Esophagus squamous epithelium (tissue), 5 donors: ENCODE data around the gene MAN2B1. TPM values are rescaled to one million over a fixed set of nuclear protein-coding genes. Genes with fewer than 3 reads are reported as not detected.
A peak's percentile ranks its signal among the peaks of the same experiment; 100 is the strongest.

Experiments used
- DNase-seq: peaks from one replicate; lab custom pipeline; 2025; lab: John Stamatoyannopoulos, UW
- H3K27ac ChIP-seq, 4 donors: fragments of 200-600 bp; sonication (generic); one replicate each; pipeline ENCODE4 v1.5.1; 2016 to 2019; ENCODE audit warnings: mild to moderate bottlenecking in 1 of 4
- H3K27me3 ChIP-seq, 4 donors: fragments of 200-600 bp; sonication (generic); 1 replicate in 3 of 4; 2 replicates in 1 of 4; pipeline versions ENCODE4 v1.5.1 to v1.6.0; 2017 to 2021; ENCODE audit warnings: antibody characterized with exemption in 1 of 4
- H3K36me3 ChIP-seq, 3 donors: fragments of 200-600 bp; sonication (generic); one replicate each; pipeline ENCODE4 v1.5.1; 2016 to 2019
- H3K4me1 ChIP-seq, 3 donors: fragments of 200-600 bp; sonication (generic); one replicate each; pipeline ENCODE4 v1.5.1; 2017 to 2019
- H3K4me3 ChIP-seq, 4 donors: fragments of 200-600 bp; sonication (generic); 1 replicate in 3 of 4; 2 replicates in 1 of 4; pipeline ENCODE4 v1.5.1; 2016 to 2019; ENCODE audit warnings: mild to moderate bottlenecking in 2 of 4, moderate library complexity in 1 of 4
- H3K9me3 ChIP-seq, 3 donors: fragments of 200-600 bp; sonication (generic); one replicate each; pipeline ENCODE4 v1.5.1; 2016 to 2019
- POLR2A ChIP-seq, 4 donors: fragments of 450-650 bp; IDR thresholded peaks; one replicate each; pipeline ENCODE4 v1.6.1; 2017; ENCODE audit warnings: antibody characterized with exemption in 4 of 4, mild to moderate bottlenecking in 4 of 4, moderate library complexity in 3 of 4
- WGBS, 2 donors: methylation state at CpG; one replicate each; pipeline ENCODE4 v1.1.5; 2018; 5-methylcytosine and 5-hydroxymethylcytosine counted together
- intact Hi-C: fragments of 100-400 bp; cut with DNase I; formaldehyde crosslinking; loops from one replicate; pipeline ENCODE4 v1.15.0; 2022
- total RNA-seq, 4 donors: library from RNA; depleted of rRNA; stranded (reverse); fragments of >200 nt; gene quantifications; one replicate each; pipeline ENCODE4 v1.1.0, GENCODE V29; 2016
- TF ChIP-seq, protein P1 (sequence below), 6 experiments: fragments of 450-650 bp in 4 of 6; fragments of 200-600 bp in 2 of 6; sonication (generic) in 2 of 6; IDR thresholded peaks; one replicate each; pipeline ENCODE4 v1.5.1; 2016 to 2019; ENCODE audit warnings: antibody characterized with exemption in 6 of 6, mild to moderate bottlenecking in 4 of 6, moderate library complexity in 4 of 6
- donor health status: DM: yes; HTN: yes; CAD: no.

MAN2B1 gene
- total RNA-seq, 4 donors from 2014 or later, result 25.5 to 55.5 (median 39.4) TPM

DNA sequence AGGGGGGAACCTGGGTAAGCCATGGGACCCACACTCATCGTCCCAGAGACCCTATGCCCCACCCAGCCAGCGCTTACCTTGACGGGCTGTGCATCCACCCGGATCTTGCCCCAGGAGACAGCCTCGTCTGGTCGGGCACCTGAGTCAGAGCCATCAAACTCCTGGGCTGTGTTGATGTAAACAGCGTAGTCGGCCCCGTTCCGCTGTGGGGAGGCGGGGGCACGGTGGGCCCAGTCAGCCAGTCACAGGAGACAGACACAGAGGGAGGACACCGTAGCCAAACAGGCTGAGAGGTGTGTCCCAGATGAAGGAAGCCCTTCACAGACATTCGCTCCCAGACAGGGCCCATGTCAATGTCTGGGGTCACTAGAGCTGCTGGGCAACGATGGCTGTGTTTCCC is 9.4 kb upstream of the MAN2B1 start:
- Histone ChIP-seq H3K4me1 (peaks cover 0 to 28% (median 18%) of the 10 kb centered on the region in 3 donors), H3K4me3 (no peak overlapping the region), H3K27ac (no peak overlapping the region), H3K36me3 (peaks cover 40 to 88% (median 62%) of the 10 kb centered on the region in 3 donors), H3K27me3 (no peaks in the 10 kb centered on the region), H3K9me3 (no peaks in the 10 kb centered on the region)
- no peak for TF ChIP-seq POLR2A (IDR thresholded peaks at IDR 0.05)
- TF ChIP-seq, protein P1, sequence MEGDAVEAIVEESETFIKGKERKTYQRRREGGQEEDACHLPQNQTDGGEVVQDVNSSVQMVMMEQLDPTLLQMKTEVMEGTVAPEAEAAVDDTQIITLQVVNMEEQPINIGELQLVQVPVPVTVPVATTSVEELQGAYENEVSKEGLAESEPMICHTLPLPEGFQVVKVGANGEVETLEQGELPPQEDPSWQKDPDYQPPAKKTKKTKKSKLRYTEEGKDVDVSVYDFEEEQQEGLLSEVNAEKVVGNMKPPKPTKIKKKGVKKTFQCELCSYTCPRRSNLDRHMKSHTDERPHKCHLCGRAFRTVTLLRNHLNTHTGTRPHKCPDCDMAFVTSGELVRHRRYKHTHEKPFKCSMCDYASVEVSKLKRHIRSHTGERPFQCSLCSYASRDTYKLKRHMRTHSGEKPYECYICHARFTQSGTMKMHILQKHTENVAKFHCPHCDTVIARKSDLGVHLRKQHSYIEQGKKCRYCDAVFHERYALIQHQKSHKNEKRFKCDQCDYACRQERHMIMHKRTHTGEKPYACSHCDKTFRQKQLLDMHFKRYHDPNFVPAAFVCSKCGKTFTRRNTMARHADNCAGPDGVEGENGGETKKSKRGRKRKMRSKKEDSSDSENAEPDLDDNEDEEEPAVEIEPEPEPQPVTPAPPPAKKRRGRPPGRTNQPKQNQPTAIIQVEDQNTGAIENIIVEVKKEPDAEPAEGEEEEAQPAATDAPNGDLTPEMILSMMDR (IDR thresholded peaks at IDR 0.05), result no peak
- intact Hi-C loops, result no loop called here
- DNase-seq, result no peak
- 90% methylated on average over 3 of the region's 15 CpGs; no CpG with 5 or more reads in 1 of the 2 donors for WGBS, 2 donors

DNA sequence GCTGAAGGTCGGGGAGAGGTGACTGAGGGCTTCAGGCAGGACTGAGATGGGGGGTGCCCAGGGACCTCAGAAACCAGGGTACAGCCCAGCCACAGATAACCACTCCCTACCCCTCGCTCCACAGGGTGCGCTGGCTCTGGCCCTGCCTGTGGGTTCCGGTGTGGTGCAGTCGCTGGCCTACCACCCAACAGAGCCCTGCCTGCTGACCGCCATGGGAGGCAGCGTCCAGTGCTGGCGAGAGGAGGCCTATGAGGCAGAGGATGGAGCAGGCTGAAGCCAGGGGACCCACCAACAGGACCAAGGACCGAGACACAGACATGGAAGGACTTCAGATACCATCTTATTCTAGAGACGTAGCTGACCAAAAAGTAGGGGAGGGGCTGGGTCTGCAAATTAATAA is 8.9 kb upstream of the MAN2B1 start:
- Histone ChIP-seq H3K9me3 (no peaks in the 10 kb centered on the region), H3K4me3 (no peak overlapping the region), H3K36me3 (peaks cover 40 to 88% (median 62%) of the 10 kb centered on the region in 3 donors), H3K27ac (no peak overlapping the region), H3K4me1 (peaks cover 5 to 28% (median 18%) of the 10 kb centered on the region in 3 donors), H3K27me3 (no peaks in the 10 kb centered on the region)
- intact Hi-C loops, result no loop called here
- no peak for DNase-seq
- 81 to 94% methylated on average over 3 of the region's 10 CpGs for WGBS, 2 donors
- TF ChIP-seq POLR2A (IDR thresholded peaks at IDR 0.05), result no peak
- TF ChIP-seq, protein P1 (IDR thresholded peaks at IDR 0.05), result no peak

DNA sequence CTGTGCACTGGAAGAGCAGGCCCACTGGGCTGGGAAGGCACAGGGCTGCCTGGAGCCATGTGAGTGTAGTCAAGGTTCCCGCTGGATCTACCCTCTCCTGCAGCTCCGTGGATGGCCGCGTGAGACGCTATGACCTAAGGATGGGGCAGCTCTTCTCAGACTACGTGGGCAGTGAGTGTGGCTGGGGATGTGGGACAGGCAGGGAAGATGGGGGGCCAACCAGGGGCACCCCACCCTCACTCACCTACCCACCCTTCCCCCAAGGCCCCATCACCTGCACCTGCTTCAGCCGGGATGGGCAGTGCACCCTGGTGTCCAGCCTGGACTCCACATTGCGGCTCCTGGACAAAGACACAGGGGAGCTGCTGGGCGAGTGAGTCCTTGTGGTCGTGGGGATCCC is 6.2 kb upstream of the MAN2B1 start:
- TF ChIP-seq, protein P1 (IDR thresholded peaks at IDR 0.05), result no peak
- TF ChIP-seq POLR2A (IDR thresholded peaks at IDR 0.05), result no peak
- Histone ChIP-seq H3K4me1 (peaks cover 20 to 37% (median 27%) of the 10 kb centered on the region in 3 donors), H3K36me3 (peaks cover 24 to 67% (median 48%) of the 10 kb centered on the region in 3 donors), H3K27ac (no peak overlapping the region), H3K9me3 (no peaks in the 10 kb centered on the region), H3K27me3 (no peaks in the 10 kb centered on the region), H3K4me3 (no peak overlapping the region)
- 82 to 93% methylated on average over 5 to 10 of the region's 10 CpGs for WGBS, 2 donors
- intact Hi-C loops, result loop anchor here (5.0 kb wide), 1 partner anchor 110 kb away; no protein-coding TSS in a partner anchor
- DNase-seq, result no peak

DNA sequence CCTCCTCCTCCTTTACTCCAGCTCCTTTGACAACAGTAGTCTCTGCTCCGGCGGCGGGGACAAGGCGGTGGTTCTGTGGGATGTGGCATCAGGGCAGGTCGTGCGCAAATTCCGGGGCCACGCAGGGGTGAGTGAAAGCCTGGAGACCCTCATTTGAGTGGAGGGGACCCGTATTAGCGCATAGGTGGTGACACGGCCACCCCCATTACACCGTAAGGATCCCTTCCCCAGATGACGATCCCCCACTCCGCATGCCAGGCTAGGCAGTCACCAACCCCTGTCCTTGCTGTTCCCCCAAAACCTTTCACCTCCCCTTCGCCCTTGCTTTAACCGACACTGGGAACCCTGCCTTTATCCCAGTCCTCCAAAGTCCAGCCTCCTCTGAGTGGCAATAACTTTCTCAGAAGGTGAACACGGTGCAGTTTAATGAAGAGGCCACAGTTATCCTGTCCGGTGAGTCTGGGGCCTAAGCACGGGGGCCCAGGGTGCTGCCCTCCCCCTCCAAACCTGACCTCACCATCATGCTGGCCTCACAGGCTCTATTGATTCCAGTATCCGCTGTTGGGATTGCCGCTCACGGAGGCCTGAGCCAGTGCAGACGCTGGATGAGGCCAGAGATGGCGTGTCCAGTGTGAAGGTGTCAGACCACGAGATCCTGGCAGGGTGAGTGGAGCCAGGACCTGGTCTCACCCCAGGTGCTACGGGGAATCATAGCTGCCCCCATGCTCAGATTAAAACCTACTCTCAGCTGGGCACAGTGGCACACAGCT is 3.8 kb upstream of the MAN2B1 start:
- 46 to 48% methylated on average over 12 to 16 of the region's 26 CpGs for WGBS, 2 donors
- TF ChIP-seq, protein P1 (IDR thresholded peaks at IDR 0.05), result no peak
- TF ChIP-seq POLR2A (IDR thresholded peaks at IDR 0.05), result no peak
- Histone ChIP-seq H3K4me3 (peak overlapping the region; percentile 58 to 95 (median 85)), H3K36me3 (peaks cover 11 to 47% (median 32%) of the 10 kb centered on the region in 3 donors), H3K27me3 (no peaks in the 10 kb centered on the region), H3K9me3 (no peaks in the 10 kb centered on the region), H3K27ac (peak overlapping the region; percentile 85 to 99 (median 96)), H3K4me1 (peaks cover 30 to 49% (median 37%) of the 10 kb centered on the region in 3 donors)
- intact Hi-C loops, result loop anchor here (5.0 kb wide), 1 partner anchor 108 kb away; no protein-coding TSS in a partner anchor
- DNase-seq, result no peak
